Endothelial cell of umbilical vein (primary cell): ENCODE results near the gene TMEM87B. TPM values are rescaled to one million over a fixed set of nuclear protein-coding genes. Genes with fewer than 3 reads are reported as not detected.

Source experiments
- BruUV-seq: library from RNA; stranded (reverse); fragments of 400-500 nt; replicated peaks from 2 replicates; lab custom pipeline; 2021; lab: Mats Ljungman, UMichigan
- CTCF ChIA-PET: fragments of 300-600, 350-600 bp; sonication (Branson Sonifier 250); formaldehyde crosslinking; loops from one replicate; lab custom pipeline; 2021; ENCODE audit warnings: antibody characterized with exemption, inconsistent platforms; lab: Charles Lee
- POLR2A ChIA-PET: fragments of 300-600, 350-600 bp; sonication (Branson Sonifier 250); formaldehyde crosslinking; loops from one replicate; lab custom pipeline; 2021; ENCODE audit warnings: antibody characterized with exemption, inconsistent platforms; lab: Charles Lee
- DNase-seq: peaks from one replicate; pipeline ENCODE4 v3.0.0-alpha.2; 2011; ENCODE audit warnings: low read depth, low spot score
- FAIRE-seq: peaks from 2 replicates; lab custom pipeline; 2011; peaks lifted over from hg19 to GRCh38; lab: Jason Lieb, UNC
- H2AFZ ChIP-seq: 2 replicates; pipeline ENCODE4 v1.6.0; 2012; ENCODE audit warnings: low read depth, low read length, control low read depth, inconsistent platforms
- H3K27ac ChIP-seq: 2 replicates; pipeline ENCODE4 v1.5.1; 2011; ENCODE audit warnings: low read depth, mild to moderate bottlenecking, control low read depth, low read length, moderate library complexity; ENCODE audit not compliant: insufficient read depth
- H3K27me3 ChIP-seq, 2 experiments: 2 replicates each; pipeline versions ENCODE4 v1.6.0 to v1.6.1; 2011; ENCODE audit warnings: low read length in 2 of 2, mixed read lengths in 1 of 2; ENCODE audit not compliant: control insufficient read depth in 2 of 2, insufficient read depth in 2 of 2
- H3K36me3 ChIP-seq, 2 experiments: 2 replicates in 1 of 2; 3 replicates in 1 of 2; pipeline ENCODE4 v1.5.1; 2011; ENCODE audit warnings: low read length in 2 of 2, mild to moderate bottlenecking in 1 of 2, moderate library complexity in 1 of 2; ENCODE audit not compliant: control insufficient read depth in 2 of 2, insufficient read depth in 2 of 2; ENCODE audit errors: extremely low read depth in 1 of 2
- H3K4me1 ChIP-seq: 3 replicates; pipeline ENCODE4 v1.5.1; 2011; ENCODE audit warnings: mild to moderate bottlenecking, low read length; ENCODE audit not compliant: control insufficient read depth, insufficient read depth; ENCODE audit errors: extremely low read depth
- H3K4me2 ChIP-seq: 2 replicates; pipeline ENCODE4 v1.6.1; 2011; ENCODE audit warnings: low read length, control low read depth, mixed read lengths; ENCODE audit not compliant: insufficient read depth
- H3K4me3 ChIP-seq, 3 experiments: fragments of 200-600 bp in 1 of 3; sonication (generic), shearing (Covaris generic) in 1 of 3; replicated peaks in 1 of 3; 2 replicates each; pipeline ENCODE4 v1.5.1; 2011 to 2016; ENCODE audit warnings: control low read depth in 3 of 3, low read length in 3 of 3, mild to moderate bottlenecking in 2 of 3, inconsistent platforms in 1 of 3, low read depth in 1 of 3, moderate library complexity in 1 of 3; ENCODE audit not compliant: insufficient read depth in 1 of 3
- H3K79me2 ChIP-seq: 2 replicates; pipeline ENCODE4 v1.6.0; 2012; ENCODE audit warnings: low read length, inconsistent platforms; ENCODE audit not compliant: control insufficient read depth, insufficient read depth
- H3K9ac ChIP-seq: replicated peaks from 2 replicates; pipeline ENCODE3; 2011; ENCODE audit warnings: low read length, control low read depth; ENCODE audit not compliant: insufficient read depth; ENCODE audit errors: extremely low read depth
- H3K9me1 ChIP-seq: replicated peaks from 3 replicates; pipeline ENCODE4 v1.6.0; 2011; ENCODE audit warnings: mild to moderate bottlenecking, low read length; ENCODE audit not compliant: control insufficient read depth, insufficient read depth; ENCODE audit errors: extremely low read depth
- H3K9me3 ChIP-seq: replicated peaks from 2 replicates; pipeline ENCODE4 v1.5.1; 2012; ENCODE audit warnings: low read length, inconsistent platforms; ENCODE audit not compliant: control insufficient read depth, insufficient read depth
- H4K20me1 ChIP-seq: replicated peaks from 2 replicates; pipeline ENCODE3; 2011; ENCODE audit warnings: mild to moderate bottlenecking, low read length; ENCODE audit not compliant: control insufficient read depth, insufficient read depth; ENCODE audit errors: extremely low read depth
- CTCF ChIP-seq, 2 donors: IDR thresholded peaks; 1 replicate in 1 of 2; 2 replicates in 1 of 2; pipeline ENCODE4 v1.5.1; 2011; ENCODE audit warnings: low read length in 2 of 2, mild to moderate bottlenecking in 2 of 2, moderate library complexity in 2 of 2, control low read depth in 1 of 2, inconsistent platforms in 1 of 2, low read depth in 1 of 2; ENCODE audit not compliant: insufficient read depth in 1 of 2; ENCODE audit errors: extremely low read depth in 1 of 2
- EZH2 ChIP-seq: IDR thresholded peaks from 2 replicates; pipeline ENCODE4 v1.6.1; 2012; ENCODE audit warnings: borderline replicate concordance, low read depth, mild to moderate bottlenecking, moderate library complexity, low read length, inconsistent platforms; ENCODE audit not compliant: severe bottlenecking
- FOS ChIP-seq: IDR thresholded peaks from 2 replicates; pipeline ENCODE4 v1.6.1; 2011; ENCODE audit warnings: mild to moderate bottlenecking, low read length, moderate library complexity, borderline replicate concordance; ENCODE audit not compliant: insufficient read depth
- GATA2 ChIP-seq: IDR thresholded peaks from 2 replicates; pipeline ENCODE4 v1.7.0; 2011; ENCODE audit warnings: low read depth, mild to moderate bottlenecking, moderate library complexity, mixed read lengths, low read length; ENCODE audit not compliant: insufficient read length, insufficient read depth
- JUN ChIP-seq: IDR thresholded peaks from 2 replicates; pipeline ENCODE4 v1.6.1; 2011; ENCODE audit warnings: borderline replicate concordance, low read depth; ENCODE audit not compliant: insufficient read length, insufficient read depth
- MAX ChIP-seq: IDR thresholded peaks from 2 replicates; pipeline ENCODE4 v1.6.1; 2011; ENCODE audit not compliant: insufficient read depth, insufficient read length
- MYC ChIP-seq: IDR thresholded peaks from one replicate; pipeline ENCODE4 v1.6.1; 2011; ENCODE audit warnings: mild to moderate bottlenecking, low read depth, low read length
- POLR2A ChIP-seq: IDR thresholded peaks from 2 replicates; pipeline ENCODE4 v1.6.1; 2012; ENCODE audit warnings: low read depth, mild to moderate bottlenecking, control low read depth, low read length
- POLR2AphosphoS5 ChIP-seq: IDR thresholded peaks from 2 replicates; pipeline ENCODE4 v1.6.1; 2012; ENCODE audit warnings: low read depth, mild to moderate bottlenecking, control low read depth, low read length, moderate library complexity; ENCODE audit not compliant: insufficient read depth
- dilution Hi-C: fragments of 300-500 bp; cut with MboI; formaldehyde crosslinking; loops from one replicate; pipeline ENCODE4 v1.15.0; 2019; ENCODE audit warnings: low sequenced_read_pairs; ENCODE audit not compliant: extremely low pct_ligation_motif_present
- intact Hi-C: fragments of 100-400 bp; cut with micrococcal nuclease; formaldehyde crosslinking; loops from one replicate; pipeline ENCODE4 v1.10.0; 2022
- polyA plus RNA-seq, 4 experiments: library from polyadenylated mRNA; depleted of rRNA in 3 of 4; stranded (reverse) in 3 of 4; unstranded in 1 of 4; fragments of >200 nt; gene quantifications; 2 replicates each; pipeline versions ENCODE4 v1.2.1 to v1.2.3, GENCODE V29; 2011 to 2012; ENCODE audit warnings: missing spikeins in 1 of 4
- total RNA-seq: library from RNA; stranded (reverse); gene quantifications from 2 replicates; pipeline ENCODE4 v1.2.3, GENCODE V29; 2021

Gene TMEM87B
- total and polyA plus RNA-seq, 2 donors (not counting 3 experiments of a cell fraction or from before 2014, with no cell fraction given): 17.6 to 21.5 TPM

- peaks cover 27% of the 10 kb centered on the region for H3K4me1 ChIP-seq
- BruUV-seq: no TSS peak
- no peaks in the 10 kb centered on the region for H3K79me2 ChIP-seq
- no peak overlapping the region for H3K27ac ChIP-seq
- dilution Hi-C loops: no loop called here
- no peaks in the 10 kb centered on the region for H3K9me1 ChIP-seq
- TF ChIP-seq POLR2A (no peak), FOS (no peak), MYC (no peak), POLR2AphosphoS5 (no peak), MAX (no peak), EZH2 (no peak), GATA2 (no peak), JUN (no peak), CTCF (IDR thresholded peaks at IDR 0.05; ENCODE audit: extremely low read depth in 1 of 2, insufficient read depth in 1 of 2, low read depth in 1 of 2, low read length in 2 of 2) (no peak)
- no peak for DNase-seq
- no peak overlapping the region for H3K4me3 ChIP-seq
- H3K9me3 ChIP-seq: no peaks in the 10 kb centered on the region
- no peak for FAIRE-seq
- peaks cover 13 to 27% of the 10 kb centered on the region in 2 experiments for H3K36me3 ChIP-seq
- intact Hi-C loops: no loop called here
- no peak overlapping the region for H3K4me2 ChIP-seq
- ChIA-PET POLR2A (interaction anchor here (0.7 kb wide), 1 partner anchor 148 kb away, joined by 4 read pairs; no protein-coding TSS in a partner anchor), CTCF (no interaction called here)
- H3K9ac ChIP-seq: no peak overlapping the region
- no peaks in the 10 kb centered on the region for H3K27me3 ChIP-seq
- no peaks in the 10 kb centered on the region for H4K20me1 ChIP-seq
- no peak overlapping the region for H2AFZ ChIP-seq
Measured at GRCh38 chr2:112096098-112096497, 41.0 kb downstream of the TMEM87B start.
